ENCODE measurements around the gene MIAT. TPM values are rescaled to one million over a fixed set of nuclear protein-coding genes. Genes with fewer than 3 reads are reported as not detected.

The MIAT gene
- total and polyA plus RNA-seq, 2 of the 8 experiments (the other 6 are each of a cell fraction or from before 2014, with no cell fraction given), result 27.6 to 36.0 TPM

DNA sequence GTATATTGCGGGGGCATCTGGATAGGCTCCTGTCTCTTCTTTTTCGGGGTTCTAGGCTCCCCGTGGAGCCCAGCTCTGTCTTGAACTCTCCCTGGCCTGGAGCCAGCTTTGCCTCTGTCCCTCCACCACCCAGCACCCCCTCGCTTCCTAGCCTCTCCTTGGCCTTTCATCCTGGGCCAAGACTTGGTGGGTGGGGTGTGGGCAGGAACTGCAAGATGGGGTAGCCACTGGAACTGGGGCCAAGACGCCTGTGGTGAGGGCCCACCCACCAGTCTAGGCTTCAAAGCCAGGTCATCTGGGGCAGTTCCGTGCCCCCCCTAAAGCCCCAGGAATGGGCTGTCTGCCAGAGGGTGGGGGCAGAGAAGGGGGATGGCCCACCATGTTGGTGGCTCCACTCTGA lies 37.9 kb upstream of the MIAT start:
- Histone ChIP-seq H3K4me3 (ENCODE audit: extremely low read depth in 1 of 4, insufficient read depth in 2 of 4, low read depth in 3 of 4, low read length in 4 of 4) (no peak overlapping the region), H3K36me3 (ENCODE audit: control insufficient read depth in 2 of 4, insufficient read depth in 4 of 4, low read length in 3 of 4) (no peaks in the 10 kb centered on the region), H3K56ac (replicated peaks; ENCODE audit: insufficient read length, low read depth, low read length) (no peak overlapping the region), H3K79me1 (ENCODE audit: low read depth, low read length) (no peaks in the 10 kb centered on the region), H3K4me2 (ENCODE audit: insufficient read depth in 1 of 2, low read depth in 2 of 2, low read length in 2 of 2) (no peak overlapping the region), H4K8ac (ENCODE audit: extremely low read depth, insufficient read depth, low read length) (no peak overlapping the region), H4K91ac (replicated peaks; ENCODE audit: insufficient read length, low read length) (no peak overlapping the region), H2AK5ac (ENCODE audit: low read depth, low read length) (peak overlapping the region; percentile 11; the same call in 1 of the 2 replicates), H3K27me3 (replicated peaks in 1 of 4; ENCODE audit: control insufficient read depth in 3 of 4, extremely low read depth in 1 of 4, insufficient read depth in 3 of 4, low read length in 3 of 4) (peaks cover 0 to 11% (median 8%) of the 10 kb centered on the region in 4 experiments; a peak in 3 of 7 replicates), H2BK120ac (replicated peaks; ENCODE audit: low read depth, low read length) (no peak overlapping the region), H3K4ac (replicated peaks; ENCODE audit: insufficient read length, low read depth, low read length) (no peak overlapping the region), H3K9ac (replicated peaks in 1 of 4; ENCODE audit: extremely low read depth in 1 of 4, low read depth in 3 of 4, low read length in 3 of 4) (no peak overlapping the region), H3K18ac (ENCODE audit: extremely low read depth, low read length) (no peak overlapping the region; the same call in 1 of the 2 replicates), H2BK20ac (ENCODE audit: low read length) (no peak overlapping the region), H4K5ac (ENCODE audit: insufficient read length, low read depth, low read length) (no peak overlapping the region), H3K27ac (ENCODE audit: low read depth, low read length) (no peak overlapping the region), H3K9me3 (ENCODE audit: insufficient read depth in 2 of 2, low read depth in 1 of 2, low read length in 1 of 2) (no peaks in the 10 kb centered on the region), H2AFZ (ENCODE audit: low read length) (no peak overlapping the region), H2BK12ac (ENCODE audit: low read depth, low read length) (no peak overlapping the region), H3K23me2 (ENCODE audit: low read depth, low read length) (no peaks in the 10 kb centered on the region), H3K14ac (ENCODE audit: insufficient read length) (no peak overlapping the region), H3K23ac (ENCODE audit: insufficient read length) (no peak overlapping the region), H4K20me1 (replicated peaks in 1 of 2; ENCODE audit: control insufficient read depth in 1 of 2, insufficient read depth in 2 of 2, low read length in 2 of 2) (no peaks in the 10 kb centered on the region), H2BK5ac (ENCODE audit: low read depth, low read length) (no peak overlapping the region; the same call in 1 of the 2 replicates), H3K4me1 (replicated peaks in 1 of 4; ENCODE audit: control insufficient read depth in 3 of 4, insufficient read depth in 4 of 4, low read length in 3 of 4) (peaks cover 14 to 29% (median 23%) of the 10 kb centered on the region in 4 experiments), H2BK15ac (ENCODE audit: low read length) (no peak overlapping the region; the same call in 1 of the 2 replicates), H3K79me2 (ENCODE audit: control insufficient read depth in 1 of 2, insufficient read depth in 2 of 2, low read length in 2 of 2) (no peaks in the 10 kb centered on the region)
- CTCF ChIA-PET (ENCODE audit: partially characterized antibody), result interaction anchor here (0.6 kb wide), 1 partner anchor 82 kb away, joined by 8 read pairs; no protein-coding TSS in a partner anchor
- POLR2A ChIA-PET (ENCODE audit: partially characterized antibody), result interaction anchor here (0.6 kb wide), 1 partner anchor 23 kb away, joined by 3 read pairs; no protein-coding TSS in a partner anchor
- DNase-seq (ENCODE audit: low read depth in 1 of 2, low spot score in 2 of 2) (no peak), FAIRE-seq (no peak)
- WGBS, 2 experiments (ENCODE audit: extremely low coverage in 1 of 2, insufficient coverage in 1 of 2, insufficient read length in 1 of 2, insufficient replicate concordance in 2 of 2, low coverage in 1 of 2, low lambda C conversion rate in 2 of 2, missing lambda C conversion rate in 1 of 2), result 86% methylated on average over 6 of the region's 6 CpGs; no CpG with 5 or more reads in 1 of the 2 experiments
- TF ChIP-seq HDAC2 (IDR thresholded peaks at IDR 0.05; ENCODE audit: borderline replicate concordance in 1 of 2, low read depth in 2 of 2, low read length in 2 of 2), result no peak
- TF ChIP-seq MAFK (IDR thresholded peaks at IDR 0.05; ENCODE audit: low read depth, low read length), result no peak
- no peak for TF ChIP-seq KDM1A (IDR thresholded peaks at IDR 0.05; ENCODE audit: borderline replicate concordance, low read length)
- no peak for TF ChIP-seq TAF1 (IDR thresholded peaks at IDR 0.05; ENCODE audit: low read depth, low read length)
- TF ChIP-seq FOSL1 (IDR thresholded peaks at IDR 0.05; ENCODE audit: insufficient read depth, low read depth, low read length), result no peak
- TF ChIP-seq JUN (IDR thresholded peaks at IDR 0.05; ENCODE audit: low read depth, low read length), result no peak
- TF ChIP-seq CBX5 (IDR thresholded peaks at IDR 0.05; ENCODE audit: low read depth, low read length), result no peak
- no peak for TF ChIP-seq SAP30 (IDR thresholded peaks at IDR 0.05; ENCODE audit: insufficient read depth, insufficient replicate concordance, low read length)

Measured in H1 (cell line).